GM13977 (cell line): ENCODE measurements around the gene ELP6.

Source experiments
- DNase-seq: peaks from one replicate; pipeline ENCODE4 v3.0.0; 2012; ENCODE audit warnings: low spot score
- in situ Hi-C: fragments of 300-500 bp; cut with MboI; formaldehyde crosslinking; loops from one replicate; pipeline ENCODE4 v1.12.0; 2022; ENCODE audit warnings: low sequenced_read_pairs, low pct_unique_long_range_greater_than_20kb, mixed read lengths, inconsistent platforms; ENCODE audit not compliant: unreplicated experiment
- TF ChIP-seq, protein P1 (sequence below): IDR thresholded peaks from 2 replicates; pipeline ENCODE4 v1.5.1; 2012; ENCODE audit warnings: mild to moderate bottlenecking, control low read depth; ENCODE audit not compliant: insufficient read depth; ENCODE audit errors: extremely low read depth, missing control alignments

ELP6 gene

DNA sequence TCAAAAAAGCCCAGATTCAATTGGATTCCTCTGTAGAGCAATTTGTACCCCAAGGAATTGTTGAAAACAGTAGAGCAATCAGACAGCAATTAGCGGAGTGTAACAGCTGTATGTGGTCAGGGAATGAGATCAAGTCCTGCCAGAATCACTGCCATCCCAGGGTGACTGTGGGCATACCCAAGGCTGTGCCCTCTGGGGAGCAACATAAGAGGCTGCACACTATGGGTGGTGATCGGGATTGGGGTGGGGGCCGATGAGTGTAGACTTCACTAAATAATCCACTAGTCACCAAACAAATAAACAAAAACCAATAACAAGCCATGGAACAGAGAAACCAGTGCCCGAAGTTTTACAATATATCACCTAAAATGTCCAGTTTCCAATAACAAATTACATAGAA, 12.1 kb upstream of the ELP6 start:
- TF ChIP-seq, protein P1, sequence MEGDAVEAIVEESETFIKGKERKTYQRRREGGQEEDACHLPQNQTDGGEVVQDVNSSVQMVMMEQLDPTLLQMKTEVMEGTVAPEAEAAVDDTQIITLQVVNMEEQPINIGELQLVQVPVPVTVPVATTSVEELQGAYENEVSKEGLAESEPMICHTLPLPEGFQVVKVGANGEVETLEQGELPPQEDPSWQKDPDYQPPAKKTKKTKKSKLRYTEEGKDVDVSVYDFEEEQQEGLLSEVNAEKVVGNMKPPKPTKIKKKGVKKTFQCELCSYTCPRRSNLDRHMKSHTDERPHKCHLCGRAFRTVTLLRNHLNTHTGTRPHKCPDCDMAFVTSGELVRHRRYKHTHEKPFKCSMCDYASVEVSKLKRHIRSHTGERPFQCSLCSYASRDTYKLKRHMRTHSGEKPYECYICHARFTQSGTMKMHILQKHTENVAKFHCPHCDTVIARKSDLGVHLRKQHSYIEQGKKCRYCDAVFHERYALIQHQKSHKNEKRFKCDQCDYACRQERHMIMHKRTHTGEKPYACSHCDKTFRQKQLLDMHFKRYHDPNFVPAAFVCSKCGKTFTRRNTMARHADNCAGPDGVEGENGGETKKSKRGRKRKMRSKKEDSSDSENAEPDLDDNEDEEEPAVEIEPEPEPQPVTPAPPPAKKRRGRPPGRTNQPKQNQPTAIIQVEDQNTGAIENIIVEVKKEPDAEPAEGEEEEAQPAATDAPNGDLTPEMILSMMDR = no peak
- in situ Hi-C loops = loop anchor here (5.0 kb wide), 1 partner anchor 262 kb away; no protein-coding TSS in a partner anchor
- DNase-seq = no peak

DNA sequence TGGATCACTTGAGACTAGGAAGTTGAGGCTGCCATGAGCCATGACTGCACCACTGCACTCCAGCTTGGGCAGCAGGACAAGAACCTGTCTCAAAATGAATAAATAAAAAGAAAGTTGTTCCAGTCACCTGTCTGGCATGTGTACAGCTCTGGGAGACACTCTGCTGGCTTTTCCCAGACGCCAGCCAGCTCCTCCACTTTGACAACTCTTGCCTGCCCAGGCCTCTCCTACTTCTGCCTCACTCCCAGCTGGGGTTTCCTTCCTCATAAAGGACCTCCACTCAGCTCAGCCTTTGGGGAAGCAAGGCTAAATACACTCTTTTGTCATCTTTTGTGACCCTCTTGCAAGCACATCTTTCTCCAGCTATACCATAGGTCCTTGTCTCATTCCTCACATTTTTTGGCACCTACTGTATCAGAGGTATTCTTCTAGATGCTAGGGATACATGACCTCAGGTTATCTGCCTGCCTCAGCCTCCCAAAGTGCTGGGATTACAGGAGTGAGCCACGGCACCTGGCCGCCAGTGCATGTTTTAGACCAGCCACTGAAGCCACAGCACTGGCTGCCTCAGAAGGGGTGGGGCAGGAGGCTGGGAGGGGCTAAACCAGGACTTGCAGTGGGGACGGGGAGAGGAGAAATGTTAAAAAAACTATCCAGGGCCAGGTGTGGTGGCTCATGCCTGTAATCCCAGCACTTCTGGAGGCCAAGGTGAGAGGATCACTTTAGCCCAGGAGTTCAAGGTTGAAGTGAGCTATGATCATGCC, 10.0 kb upstream of the ELP6 start:
- in situ Hi-C loops = loop anchor here (25.0 kb wide), 1 partner anchor 464 kb away; no protein-coding TSS in a partner anchor
- DNase-seq = no peak
- TF ChIP-seq, protein P1 = no peak

DNA sequence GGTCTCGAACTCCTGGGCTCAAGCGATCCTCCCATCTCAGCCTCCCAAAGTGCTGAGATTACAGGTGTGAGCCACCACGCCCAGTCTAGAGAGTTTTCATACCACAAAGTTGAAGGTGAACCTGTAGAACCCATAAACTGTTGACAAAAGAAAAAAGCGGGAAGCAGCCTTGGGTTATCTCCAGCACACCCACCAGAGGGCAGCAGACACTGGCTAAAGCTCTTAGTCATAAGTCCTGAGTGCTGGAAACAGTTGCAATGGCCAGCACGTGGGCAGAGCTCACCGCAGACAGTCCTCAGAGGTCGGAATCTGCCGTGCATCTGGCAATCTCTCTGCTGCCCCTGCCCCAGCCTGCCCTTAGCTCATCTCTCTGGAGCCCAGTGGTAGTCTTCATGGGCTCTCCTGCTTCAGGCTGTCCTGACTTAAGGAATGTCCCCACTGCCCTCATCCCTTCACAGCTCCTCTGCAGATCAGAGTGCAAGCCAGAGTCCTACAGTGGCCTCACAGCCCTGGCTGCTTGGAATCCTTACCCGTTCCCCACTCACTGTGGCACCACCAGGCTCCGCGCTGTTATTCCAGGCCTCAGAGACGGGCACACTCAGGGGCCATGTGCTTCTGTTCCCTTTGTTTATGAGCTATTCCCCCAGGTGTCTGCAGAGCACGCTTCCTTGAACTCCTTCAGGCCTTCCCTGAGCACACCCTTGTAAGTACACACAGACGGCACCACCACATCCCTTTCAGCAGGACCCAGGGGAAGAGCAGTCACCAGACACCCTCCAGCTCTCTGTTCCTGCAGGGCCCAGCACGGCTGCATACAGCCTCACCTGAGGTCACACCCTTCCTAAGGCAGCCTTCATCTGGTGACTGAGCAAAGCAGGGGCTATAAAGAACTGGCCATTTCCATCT, 8.8 kb upstream of the ELP6 start:
- in situ Hi-C loops = loop anchor here (25.0 kb wide), 1 partner anchor 465 kb away; no protein-coding TSS in a partner anchor
- TF ChIP-seq, protein P1 = peak; percentile 78
- peak; percentile 84 for DNase-seq

DNA sequence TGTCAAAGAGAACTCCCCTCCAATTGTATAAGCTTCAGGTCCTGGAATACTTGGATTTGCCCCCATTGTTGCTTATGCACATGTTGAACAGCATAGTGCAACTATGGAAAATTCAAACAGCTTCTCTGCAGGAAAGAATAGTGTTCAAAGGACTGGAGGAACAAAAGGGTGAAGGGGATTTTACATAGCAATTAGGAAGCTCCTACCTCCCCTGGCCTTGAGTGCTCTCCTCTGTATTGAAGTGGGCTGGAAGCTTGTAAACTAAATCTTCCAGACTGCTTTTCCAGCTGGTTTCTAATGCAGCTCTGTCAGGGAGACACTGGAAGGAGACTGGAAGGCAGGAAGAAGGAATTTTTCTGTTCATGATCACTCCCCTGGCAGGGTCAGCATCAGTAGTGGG, 7.2 kb upstream of the ELP6 start:
- in situ Hi-C loops = loop anchor here (25.0 kb wide), 1 partner anchor 467 kb away; no protein-coding TSS in a partner anchor
- TF ChIP-seq, protein P1 = no peak
- DNase-seq = no peak

DNA sequence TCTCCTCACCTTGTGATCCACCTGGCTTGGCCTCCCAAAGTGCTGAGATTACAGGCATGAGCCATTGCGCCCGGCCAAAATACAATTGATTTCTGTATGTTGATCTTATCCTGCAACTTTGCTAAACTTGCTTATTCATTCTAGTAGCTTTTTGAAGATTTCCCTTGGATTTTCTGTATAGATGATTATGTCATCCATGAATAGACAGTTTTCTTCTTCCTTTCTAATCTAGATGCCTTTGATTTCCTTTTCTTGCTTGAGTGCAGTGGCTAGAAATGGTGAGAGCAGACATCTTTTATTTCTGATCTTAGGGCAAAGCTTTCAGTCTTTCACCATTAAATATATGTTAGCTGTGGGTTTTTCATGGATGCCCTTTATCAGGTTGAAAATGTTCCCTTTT, 4.4 kb upstream of the ELP6 start:
- in situ Hi-C loops = loop anchor here (25.0 kb wide), 1 partner anchor 469 kb away; no protein-coding TSS in a partner anchor
- DNase-seq = no peak
- TF ChIP-seq, protein P1 = no peak

DNA sequence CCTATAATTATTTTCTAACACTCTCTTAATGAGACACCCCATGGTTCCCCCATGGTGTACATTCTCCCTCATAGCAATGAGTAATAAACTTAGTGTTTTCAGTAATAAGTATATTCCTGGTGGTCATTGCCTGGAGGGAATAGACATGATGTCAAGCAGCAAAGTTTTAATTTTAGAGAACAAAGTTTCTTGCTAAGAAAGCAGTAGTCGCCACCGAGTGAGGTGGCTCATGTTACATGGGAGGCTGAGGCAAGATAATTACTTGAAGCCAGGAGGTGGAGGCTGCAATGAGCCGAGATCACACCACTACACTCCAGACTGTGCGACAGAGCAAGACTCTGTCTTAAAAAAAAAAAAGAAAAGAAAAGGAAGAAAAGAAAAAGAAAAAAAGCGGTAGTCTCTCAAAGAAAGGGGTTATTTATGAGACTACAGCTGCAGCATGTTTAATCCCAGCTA, 2.4 kb upstream of the ELP6 start:
- no peak for DNase-seq
- in situ Hi-C loops = loop anchor here (25.0 kb wide), 1 partner anchor 471 kb away; no protein-coding TSS in a partner anchor
- TF ChIP-seq, protein P1 = no peak
